H1 (cell line): ENCODE measurements around the gene MBOAT1. TPM values are rescaled to one million over a fixed set of nuclear protein-coding genes. Genes with fewer than 3 reads are reported as not detected.

Experiments
- CTCF ChIA-PET: fragments of 300-600 bp; sonication (Branson Sonifier 250); formaldehyde crosslinking; loops from one replicate; lab custom pipeline; 2021; ENCODE audit not compliant: partially characterized antibody; lab: Charles Lee
- POLR2A ChIA-PET: fragments of 300-600 bp; sonication (Branson Sonifier 250); formaldehyde crosslinking; loops from one replicate; lab custom pipeline; 2021; ENCODE audit warnings: inconsistent platforms; ENCODE audit not compliant: partially characterized antibody; lab: Charles Lee
- DNase-seq, 2 experiments: peaks; one replicate each; pipeline versions ENCODE4 v3.0.0 to v3.0.0-alpha.2; 2010 to 2022; ENCODE audit warnings: low spot score in 2 of 2, low read depth in 1 of 2, mixed read lengths in 1 of 2
- FAIRE-seq: peaks from 2 replicates; lab custom pipeline; 2011; peaks lifted over from hg19 to GRCh38; lab: Jason Lieb, UNC
- H2AFZ ChIP-seq: 2 replicates; pipeline ENCODE4 v1.8.1; 2012; ENCODE audit warnings: low read length, inconsistent platforms
- H2AK5ac ChIP-seq: 2 replicates; pipeline ENCODE4 v1.6.1; 2013; ENCODE audit warnings: low read depth, low read length
- H2BK120ac ChIP-seq: replicated peaks from 2 replicates; pipeline ENCODE3; 2013; ENCODE audit warnings: low read depth, low read length, inconsistent platforms
- H2BK12ac ChIP-seq: 2 replicates; pipeline ENCODE4 v1.6.1; 2013; ENCODE audit warnings: low read depth, low read length
- H2BK15ac ChIP-seq: 2 replicates; pipeline ENCODE4 v1.6.1; 2013; ENCODE audit warnings: low read length
- H2BK20ac ChIP-seq: 2 replicates; pipeline ENCODE4 v1.6.1; 2013; ENCODE audit warnings: low read length
- H2BK5ac ChIP-seq: 2 replicates; pipeline ENCODE4 v1.6.1; 2013; ENCODE audit warnings: low read depth, low read length
- H3K14ac ChIP-seq: 2 replicates; pipeline ENCODE4 v1.6.1; 2013; ENCODE audit warnings: inconsistent platforms; ENCODE audit not compliant: insufficient read length
- H3K18ac ChIP-seq: 2 replicates; pipeline ENCODE4 v1.6.1; 2013; ENCODE audit warnings: low read length; ENCODE audit errors: extremely low read depth
- H3K23ac ChIP-seq: 2 replicates; pipeline ENCODE4 v1.6.1; 2013; ENCODE audit warnings: inconsistent platforms; ENCODE audit not compliant: insufficient read length
- H3K23me2 ChIP-seq: 2 replicates; pipeline ENCODE4 v1.6.1; 2013; ENCODE audit warnings: low read depth, low read length
- H3K27ac ChIP-seq: 2 replicates; pipeline ENCODE4 v1.6.1; 2011; ENCODE audit warnings: low read depth, low read length, inconsistent platforms
- H3K27me3 ChIP-seq, 4 experiments: replicated peaks in 1 of 4; 1 replicate in 1 of 4; 2 replicates in 3 of 4; pipeline versions ENCODE4 v1.6.1 to v1.8.1; 2011 to 2013; ENCODE audit warnings: low read length in 3 of 4, mild to moderate bottlenecking in 3 of 4, inconsistent platforms in 2 of 4, mixed read lengths in 2 of 4, moderate library complexity in 1 of 4; ENCODE audit not compliant: control insufficient read depth in 3 of 4, insufficient read depth in 3 of 4; ENCODE audit errors: extremely low read depth in 1 of 4
- H3K36me3 ChIP-seq, 4 experiments: 2 replicates each; pipeline versions ENCODE4 v1.6.1 to v1.8.1; 2011 to 2013; ENCODE audit warnings: mild to moderate bottlenecking in 4 of 4, low read length in 3 of 4, moderate library complexity in 2 of 4, control low read depth in 1 of 4, inconsistent platforms in 1 of 4; ENCODE audit not compliant: insufficient read depth in 4 of 4, control insufficient read depth in 2 of 4
- H3K4ac ChIP-seq: replicated peaks from 2 replicates; pipeline ENCODE3; 2013; ENCODE audit warnings: low read length, low read depth, mixed read lengths, inconsistent platforms; ENCODE audit not compliant: insufficient read length
- H3K4me1 ChIP-seq, 4 experiments: replicated peaks in 1 of 4; 1 replicate in 1 of 4; 2 replicates in 3 of 4; pipeline versions ENCODE4 v1.6.1 to v1.8.1; 2011 to 2013; ENCODE audit warnings: low read length in 3 of 4, inconsistent platforms in 2 of 4, mixed read lengths in 1 of 4; ENCODE audit not compliant: insufficient read depth in 4 of 4, control insufficient read depth in 3 of 4
- H3K4me2 ChIP-seq, 2 experiments: 2 replicates each; pipeline versions ENCODE4 v1.6.1 to v1.8.1; 2011 to 2013; ENCODE audit warnings: low read depth in 2 of 2, low read length in 2 of 2, control low read depth in 1 of 2, inconsistent platforms in 1 of 2, mild to moderate bottlenecking in 1 of 2; ENCODE audit not compliant: insufficient read depth in 1 of 2
- H3K4me3 ChIP-seq, 4 experiments: fragments of 200-600, 300-600 bp in 1 of 4; sonication (generic), shearing (Covaris generic), sonication (Bioruptor Twin) in 1 of 4; 2 replicates each; pipeline versions ENCODE4 v1.5.1 to v1.8.1; 2011 to 2016; ENCODE audit warnings: low read length in 4 of 4, low read depth in 3 of 4, control low read depth in 2 of 4, inconsistent platforms in 2 of 4, mild to moderate bottlenecking in 2 of 4, mixed read lengths in 1 of 4, moderate library complexity in 1 of 4; ENCODE audit not compliant: insufficient read depth in 2 of 4; ENCODE audit errors: extremely low read depth in 1 of 4
- H3K56ac ChIP-seq: replicated peaks from 2 replicates; pipeline ENCODE3; 2013; ENCODE audit warnings: low read depth, mild to moderate bottlenecking, mixed read lengths, low read length, inconsistent platforms; ENCODE audit not compliant: insufficient read length
- H3K79me1 ChIP-seq: 2 replicates; pipeline ENCODE4 v1.6.1; 2013; ENCODE audit warnings: low read depth, low read length, control low read depth
- H3K79me2 ChIP-seq, 2 experiments: 2 replicates each; pipeline versions ENCODE4 v1.6.1 to v1.8.1; 2012 to 2013; ENCODE audit warnings: low read length in 2 of 2, mild to moderate bottlenecking in 2 of 2, inconsistent platforms in 1 of 2; ENCODE audit not compliant: insufficient read depth in 2 of 2, control insufficient read depth in 1 of 2
- H3K9ac ChIP-seq, 4 experiments: replicated peaks in 1 of 4; 1 replicate in 1 of 4; 2 replicates in 3 of 4; pipeline versions ENCODE4 v1.6.1 to v1.8.1; 2011 to 2013; ENCODE audit warnings: low read depth in 3 of 4, low read length in 3 of 4, control low read depth in 2 of 4, mild to moderate bottlenecking in 2 of 4, moderate library complexity in 2 of 4, inconsistent platforms in 1 of 4; ENCODE audit errors: extremely low read depth in 1 of 4
- H3K9me3 ChIP-seq, 2 experiments: 2 replicates each; pipeline versions ENCODE4 v1.6.1 to v1.8.1; 2012 to 2013; ENCODE audit warnings: mild to moderate bottlenecking in 2 of 2, moderate library complexity in 2 of 2, control low read depth in 1 of 2, inconsistent platforms in 1 of 2, low read depth in 1 of 2, low read length in 1 of 2, mixed read lengths in 1 of 2; ENCODE audit not compliant: insufficient read depth in 2 of 2
- H4K20me1 ChIP-seq, 2 experiments: replicated peaks in 1 of 2; 2 replicates each; pipeline versions ENCODE3 to v1.8.1; 2011 to 2013; ENCODE audit warnings: inconsistent platforms in 2 of 2, low read length in 2 of 2, mild to moderate bottlenecking in 1 of 2; ENCODE audit not compliant: insufficient read depth in 2 of 2, control insufficient read depth in 1 of 2
- H4K5ac ChIP-seq: 2 replicates; pipeline ENCODE4 v1.6.1; 2013; ENCODE audit warnings: low read length, low read depth, mixed read lengths, inconsistent platforms; ENCODE audit not compliant: insufficient read length
- H4K8ac ChIP-seq: 2 replicates; pipeline ENCODE4 v1.8.0; 2013; ENCODE audit warnings: mild to moderate bottlenecking, moderate library complexity, low read length, inconsistent platforms; ENCODE audit not compliant: insufficient read depth; ENCODE audit errors: extremely low read depth
- H4K91ac ChIP-seq: replicated peaks from 2 replicates; pipeline ENCODE3; 2013; ENCODE audit warnings: low read length, mixed read lengths, inconsistent platforms; ENCODE audit not compliant: insufficient read length
- BACH1 ChIP-seq: IDR thresholded peaks from 2 replicates; pipeline ENCODE4 v1.6.1; 2012; ENCODE audit warnings: low read length, improper control_type of control experiment
- CHD2 ChIP-seq: IDR thresholded peaks from 2 replicates; pipeline ENCODE4 v1.6.1; 2012; ENCODE audit warnings: low read length, improper control_type of control experiment
- RXRA ChIP-seq: IDR thresholded peaks from 2 replicates; pipeline ENCODE4 v1.6.1; 2011; ENCODE audit warnings: low read depth, mild to moderate bottlenecking, low read length, moderate library complexity; ENCODE audit not compliant: insufficient read depth
- SAP30 ChIP-seq: fragments of 300-600 bp; sonication (generic); IDR thresholded peaks from 2 replicates; pipeline ENCODE4 v1.7.1; 2012; ENCODE audit warnings: low read length, moderate library complexity, mild to moderate bottlenecking, inconsistent platforms; ENCODE audit not compliant: insufficient read depth, insufficient replicate concordance
- TAF7 ChIP-seq: optimal IDR thresholded peaks from 2 replicates; pipeline ENCODE3; 2011; ENCODE audit warnings: low read depth, mild to moderate bottlenecking, inconsistent platforms, low read length, moderate library complexity, borderline replicate concordance
- TCF12 ChIP-seq: IDR thresholded peaks from 2 replicates; pipeline ENCODE4 v1.6.1; 2011; ENCODE audit warnings: low read depth, mild to moderate bottlenecking, low read length
- WGBS, 2 experiments: shearing (Covaris generic) in 1 of 2; methylation state at CpG; one replicate each; pipeline versions ENCODE4 v1.1.6 to v1.1.7; 2013 to 2015; ENCODE audit warnings: low lambda C conversion rate in 2 of 2, mixed read lengths in 2 of 2, inconsistent platforms in 1 of 2, low coverage in 1 of 2, missing lambda C conversion rate in 1 of 2; ENCODE audit not compliant: insufficient replicate concordance in 2 of 2, insufficient coverage in 1 of 2, insufficient read length in 1 of 2; ENCODE audit errors: extremely low coverage in 1 of 2, missing lambda C conversion rate in 1 of 2; 5-methylcytosine and 5-hydroxymethylcytosine counted together
- polyA plus RNA-seq, 7 experiments: library from polyadenylated mRNA; depleted of rRNA in 3 of 7; stranded (reverse) in 5 of 7; unstranded in 2 of 7; fragments of >200 nt in 5 of 7; fragments of 200-250 nt in 2 of 7; gene quantifications; 1 replicate in 5 of 7; 2 replicates in 1 of 7; 4 replicates in 1 of 7; pipeline versions ENCODE4 v1.2.1 to v1.2.3, GENCODE V29; 2011 to 2013; ENCODE audit warnings: missing spikeins in 2 of 7, mixed read lengths in 2 of 7
- total RNA-seq: library from RNA; stranded (reverse); fragmentation: NEBNext Ultra II Directional; extraction: Animal tissue kit (Norgen Biotek cat#: 25700); gene quantifications from 2 replicates; pipeline ENCODE4 v1.2.1, GENCODE V29; 2021

MBOAT1 gene
- total and polyA plus RNA-seq, 2 of the 8 experiments (the other 6 are each of a cell fraction or from before 2014, with no cell fraction given): 4.9 to 19.5 TPM

DNA sequence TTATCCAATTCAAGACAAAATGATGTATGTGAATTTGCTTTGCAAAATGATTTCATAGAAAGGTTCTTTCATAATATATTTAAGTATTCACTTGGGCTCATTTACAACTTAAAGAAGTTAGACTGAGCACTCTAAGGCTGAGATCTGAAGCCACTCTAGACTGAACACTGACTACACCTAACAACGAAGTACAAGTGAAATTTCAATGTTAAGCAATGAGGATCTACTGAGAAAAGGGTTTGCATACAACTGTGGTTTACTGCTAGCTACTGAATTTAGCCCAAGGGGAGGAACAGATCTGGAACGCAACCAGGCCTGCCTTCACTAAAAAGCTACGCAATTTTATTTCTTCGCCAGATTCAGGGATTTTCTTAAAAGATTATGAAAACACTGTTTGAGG, 106.4 kb downstream of the MBOAT1 start:
- H3K36me3 ChIP-seq: no peaks in the 10 kb centered on the region; a peak in 2 of 8 replicates
- WGBS, 2 experiments: 89% methylated on average over 4 of the region's 4 CpGs; no CpG with 5 or more reads in 1 of the 2 experiments
- no peaks in the 10 kb centered on the region for H3K79me1 ChIP-seq
- no peak overlapping the region for H2BK20ac ChIP-seq
- POLR2A ChIA-PET: no interaction called here
- DNase-seq (no peak), FAIRE-seq (no peak)
- H2BK5ac ChIP-seq: no peak overlapping the region
- H3K23ac ChIP-seq: no peak overlapping the region
- no peak overlapping the region for H2BK120ac ChIP-seq
- H3K23me2 ChIP-seq: no peaks in the 10 kb centered on the region
- H2AFZ ChIP-seq: no peak overlapping the region
- CTCF ChIA-PET: interaction anchor here (2.1 to 3.3 kb wide), 2 partner anchors 13 to 21 kb away, joined by 9 to 18 read pairs; no protein-coding TSS in a partner anchor
- H3K4ac ChIP-seq: no peak overlapping the region
- no peak overlapping the region for H2BK12ac ChIP-seq
- H3K14ac ChIP-seq: no peak overlapping the region
- no peak overlapping the region for H4K8ac ChIP-seq
- no peak overlapping the region for H3K4me2 ChIP-seq
- H3K4me3 ChIP-seq: no peak overlapping the region
- H3K27ac ChIP-seq: no peak overlapping the region
- no peak overlapping the region for H2BK15ac ChIP-seq
- H4K20me1 ChIP-seq: no peaks in the 10 kb centered on the region
- no peak overlapping the region for H4K5ac ChIP-seq
- no peaks in the 10 kb centered on the region for H3K79me2 ChIP-seq
- H3K27me3 ChIP-seq: no peaks in the 10 kb centered on the region
- H3K18ac ChIP-seq: no peak overlapping the region
- no peak overlapping the region for H2AK5ac ChIP-seq
- H3K9me3 ChIP-seq: no peaks in the 10 kb centered on the region
- H3K4me1 ChIP-seq: no peaks in the 10 kb centered on the region
- no peak overlapping the region for H3K9ac ChIP-seq
- H3K56ac ChIP-seq: no peak overlapping the region
- H4K91ac ChIP-seq: no peak overlapping the region
- no peak for TF ChIP-seq SAP30
- no peak for TF ChIP-seq BACH1
- TF ChIP-seq CHD2: no peak
- no peak for TF ChIP-seq TCF12
- TF ChIP-seq TAF7: no peak
- no peak for TF ChIP-seq RXRA
